ENCODE results near the gene AHCYL1.

AHCYL1 gene

DNA sequence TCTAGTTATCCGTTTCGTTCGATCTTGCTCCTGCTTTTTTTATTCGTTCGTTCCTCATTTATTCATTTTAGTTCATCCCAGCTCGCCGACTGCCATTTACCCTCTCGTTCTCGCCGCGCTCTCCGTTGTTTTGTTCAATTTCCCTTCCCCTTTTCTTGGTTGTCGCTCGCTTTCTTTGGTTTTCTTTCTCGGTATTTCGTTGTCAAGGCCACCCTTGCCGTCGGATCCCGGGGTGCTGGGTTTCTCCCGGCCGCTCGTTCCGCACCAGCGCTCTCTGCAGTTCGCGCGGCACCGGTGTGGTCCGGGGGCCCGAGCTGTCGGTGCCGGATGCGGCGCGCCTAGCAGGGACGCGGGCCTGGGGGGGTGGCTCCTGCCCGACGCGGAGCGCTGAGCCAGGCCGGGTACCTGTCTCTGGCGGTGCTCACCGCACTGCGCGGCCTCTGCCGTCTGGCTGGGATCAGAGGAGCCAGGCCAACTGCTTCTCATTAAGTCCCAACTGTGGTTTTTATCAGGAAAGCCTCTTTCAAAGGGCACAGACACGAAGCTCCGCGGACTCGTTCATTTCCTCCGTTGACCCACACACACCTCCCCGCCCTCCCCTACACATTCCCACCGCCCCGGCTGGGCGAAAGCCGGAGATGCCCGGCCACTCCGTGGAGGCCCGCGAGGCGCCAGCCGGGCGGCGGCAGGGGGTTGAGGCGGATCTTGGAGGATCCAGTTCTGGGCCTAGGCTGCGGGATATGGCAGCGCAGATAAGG is 84.3 kb downstream of the AHCYL1 start:
- H3K4me1 ChIP-seq, result peaks cover 9 to 19% (median 16%) of the 10 kb centered on the region in 10 experiments
- TF ChIP-seq Cebpa-rat (IDR thresholded peaks at IDR 0.05), result no peak
- 0 out of 22 replicates have a peak overlapping the region, but pooled peaks of 1 of the 11 experiments have one; percentile 24 for H3K4me2 ChIP-seq
- no peak overlapping the region for H3K9ac ChIP-seq
- H3K4me3 ChIP-seq, result no peak overlapping the region
- H3K27ac ChIP-seq, result no peak overlapping the region
- peaks cover 86 to 97% (median 90%) of the 10 kb centered on the region in 11 experiments for H3K27me3 ChIP-seq
- peaks cover 0 to 12% (median 0%) of the 10 kb centered on the region in 11 experiments; a peak in 4 of 22 replicates for H3K9me3 ChIP-seq (replicated peaks in 1 of 11)
- peaks cover 0 to 73% (median 58%) of the 10 kb centered on the region in 11 experiments; a peak in 18 of 22 replicates for H4K20me1 ChIP-seq
- H3K36me3 ChIP-seq, result no peaks in the 10 kb centered on the region

DNA sequence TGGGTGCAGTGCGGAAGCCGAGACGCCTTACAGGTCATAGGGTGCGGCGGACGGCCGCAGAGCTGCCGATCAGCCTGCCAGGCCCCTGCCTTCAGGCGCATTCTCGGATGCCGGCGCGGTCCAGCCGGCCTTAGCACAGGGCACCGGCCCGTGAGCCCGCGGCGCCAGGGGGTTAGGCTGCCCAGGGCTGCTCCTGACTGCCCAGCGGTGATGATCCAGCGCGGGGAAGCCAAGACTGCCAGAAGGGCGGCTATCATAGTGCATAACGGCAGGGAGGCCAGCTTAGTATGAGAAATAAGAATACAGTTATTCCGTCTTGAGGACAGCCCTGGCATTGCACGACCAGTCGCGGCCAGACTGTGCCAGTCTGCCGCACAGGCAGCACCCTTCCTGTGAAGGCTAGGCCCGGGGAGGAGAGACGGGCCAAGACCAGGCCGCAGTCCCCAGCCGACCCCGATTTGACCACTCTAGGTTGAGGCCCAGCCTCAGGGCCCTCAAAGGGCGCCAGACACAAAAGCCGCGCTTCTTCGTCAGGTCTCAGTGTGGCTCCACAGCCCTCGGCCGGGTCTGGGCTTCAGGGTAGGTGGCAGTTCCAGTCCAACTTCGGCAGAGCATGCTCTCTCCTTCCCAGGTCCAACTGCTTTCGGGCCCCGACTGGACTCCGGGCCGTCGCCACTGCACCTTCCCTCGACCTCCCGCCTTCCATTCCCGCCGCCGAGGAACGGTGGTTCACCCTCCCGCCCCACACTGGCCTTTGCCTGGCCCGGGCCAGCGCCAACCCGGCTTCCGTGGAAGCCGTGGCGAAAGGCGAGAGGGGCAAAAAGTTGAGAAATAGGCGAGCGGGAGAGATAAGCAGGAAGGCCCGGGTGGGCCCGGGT is 85.1 kb downstream of the AHCYL1 start:
- peak overlapping the region in 2 of 10 experiments; percentile 14 to 30; a peak in 1 of 20 replicates for H3K4me3 ChIP-seq
- H3K4me1 ChIP-seq, result peaks cover 5 to 16% (median 10%) of the 10 kb centered on the region in 10 experiments
- TF ChIP-seq Cebpa-rat (IDR thresholded peaks at IDR 0.05), result no peak
- H3K9me3 ChIP-seq (replicated peaks in 1 of 11), result peaks cover 0 to 12% (median 0%) of the 10 kb centered on the region in 11 experiments; a peak in 4 of 22 replicates
- H4K20me1 ChIP-seq, result peaks cover 0 to 65% (median 50%) of the 10 kb centered on the region in 11 experiments; a peak in 18 of 22 replicates
- peaks cover 86 to 100% (median 97%) of the 10 kb centered on the region in 11 experiments for H3K27me3 ChIP-seq
- no peaks in the 10 kb centered on the region for H3K36me3 ChIP-seq
- no peak overlapping the region for H3K9ac ChIP-seq
- H3K27ac ChIP-seq, result no peak overlapping the region
- H3K4me2 ChIP-seq, result peak overlapping the region in 6 of 11 experiments; percentile 24 to 45 (median 33); a peak in 2 of 22 replicates

DNA sequence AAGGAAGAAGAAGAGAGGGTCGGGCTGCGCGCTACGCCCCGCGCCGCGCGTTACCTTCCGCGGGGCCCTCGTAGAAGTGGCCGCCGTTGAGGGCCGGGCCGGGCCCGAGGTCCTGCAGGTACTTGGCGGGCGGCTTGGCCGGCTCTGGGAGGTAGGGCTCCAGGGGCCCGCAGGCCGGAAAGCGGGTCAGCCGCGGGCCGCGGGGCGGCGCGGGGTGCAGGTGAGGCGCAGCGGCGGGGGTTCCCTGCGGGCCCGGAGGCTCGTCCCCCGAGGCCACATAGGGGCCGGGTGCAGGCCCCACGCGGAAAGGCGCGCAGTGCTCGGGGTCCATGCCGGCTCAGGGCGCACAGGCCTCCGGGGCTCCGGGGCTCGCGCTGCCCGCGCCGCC is 85.7 kb downstream of the AHCYL1 start:
- Histone ChIP-seq H3K4me1 (peaks cover 0 to 12% (median 4%) of the 10 kb centered on the region in 10 experiments; a peak in 11 of 20 replicates), H3K4me3 (peak overlapping the region in 2 of 10 experiments; percentile 14 to 30; a peak in 2 of 20 replicates), H3K9me3 (replicated peaks in 1 of 11) (peaks cover 0 to 12% (median 0%) of the 10 kb centered on the region in 11 experiments; a peak in 4 of 22 replicates), H3K27me3 (peaks cover 79 to 99% (median 93%) of the 10 kb centered on the region in 11 experiments), H3K27ac (no peak overlapping the region), H4K20me1 (peaks cover 0 to 59% (median 47%) of the 10 kb centered on the region in 11 experiments; a peak in 18 of 22 replicates), H3K4me2 (peak overlapping the region in 8 of 11 experiments; percentile 24 to 45 (median 33); a peak in 6 of 22 replicates), H3K36me3 (no peaks in the 10 kb centered on the region), H3K9ac (no peak overlapping the region)
- no peak for TF ChIP-seq Cebpa-rat (IDR thresholded peaks at IDR 0.05)

DNA sequence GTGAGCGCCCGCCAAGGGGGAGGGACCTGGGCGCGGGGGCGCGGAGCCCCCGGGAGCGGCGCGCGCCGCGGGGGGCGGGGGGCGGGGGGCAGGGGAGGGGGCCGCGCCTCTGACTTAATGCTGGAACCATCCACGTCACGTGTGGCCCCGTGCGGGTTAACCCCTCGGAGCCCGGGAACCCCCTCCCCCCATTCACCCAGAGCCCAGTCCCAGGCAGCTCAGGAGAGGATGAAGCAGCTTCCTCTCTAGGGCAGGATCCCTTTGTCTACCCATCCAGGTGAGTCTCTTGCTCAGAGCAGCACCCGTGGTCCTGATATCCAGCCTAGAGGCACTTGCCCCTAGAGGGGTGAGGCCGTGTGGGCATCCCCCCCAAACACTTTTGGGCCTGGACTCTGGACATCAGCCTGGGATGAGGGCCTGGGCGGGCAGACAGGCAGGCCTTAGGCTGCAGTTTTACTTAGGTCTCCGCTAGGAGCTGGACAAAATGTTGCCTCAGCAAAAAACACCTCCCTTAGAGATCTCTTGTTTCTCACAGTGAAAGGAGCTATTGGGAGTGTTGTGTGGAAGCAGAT is 86.2 kb downstream of the AHCYL1 start, which contains the start of gene ALX3:
ALX3 (minus strand) TSS at position 2 of the 572 bp plus-strand sequence. CDS start 60 bp downstream, outside the sequence.
- Histone ChIP-seq H3K4me1 (peaks cover 0 to 12% (median 4%) of the 10 kb centered on the region in 10 experiments; a peak in 9 of 20 replicates), H3K27ac (no peak within 1 kb of the TSS), H3K9ac (no peak within 1 kb of the TSS), H3K27me3 (peaks cover 74 to 99% (median 88%) of the 10 kb centered on the region in 11 experiments), H3K4me3 (peak within 1 kb of the TSS in 2 of 10 experiments; percentile 14 to 30; a peak in 2 of 20 replicates), H4K20me1 (peaks cover 0 to 54% (median 45%) of the 10 kb centered on the region in 11 experiments; a peak in 18 of 22 replicates), H3K4me2 (peak within 1 kb of the TSS in 8 of 11 experiments; percentile 24 to 45 (median 33); a peak in 6 of 22 replicates), H3K36me3 (no peaks in the 10 kb centered on the region), H3K9me3 (replicated peaks in 1 of 11) (peaks cover 0 to 12% (median 0%) of the 10 kb centered on the region in 11 experiments; a peak in 4 of 22 replicates)
- TF ChIP-seq Cebpa-rat (IDR thresholded peaks at IDR 0.05), result no peak

Measured in BLaER1 treated with 17β-estradiol and CSF1 and Interleukin-3, amounts not matched to agents 10 nM and 100 nM (cell line).